HepG2 (cell line): Measurements from ENCODE around the gene SMARCA4. TPM values are rescaled to one million over a fixed set of nuclear protein-coding genes. Genes with fewer than 3 reads are reported as not detected.
A peak's percentile ranks its signal among the peaks of the same experiment; 100 is the strongest.

Experiments
- ATAC-seq: fragments of 200-7000 bp; cut with Tn5 transposase; 3 replicates; pipeline ENCODE4 v1.9.1; 2020; ENCODE audit warnings: mild to moderate bottlenecking, moderate library complexity
- BruUV-seq: library from RNA; stranded (reverse); fragments of 400-500 nt; replicated peaks from 2 replicates; lab custom pipeline; 2021; lab: Mats Ljungman, UMichigan
- CTCF ChIA-PET: fragments of 300-600 bp; formaldehyde crosslinking; extraction: SDS; loops from one replicate; lab custom pipeline; 2021; ENCODE audit warnings: low total read pairs, inconsistent platforms, low intra/inter-chr PET ratio; lab: Yijun Ruan, JAX
- POLR2A ChIA-PET: fragments of 350-600 bp; sonication (Branson Sonifier 250); formaldehyde crosslinking; loops from one replicate; lab custom pipeline; 2020; ENCODE audit warnings: antibody characterized with exemption, inconsistent platforms; lab: Yijun Ruan, JAX
- DNase-seq: peaks from one replicate; pipeline ENCODE4 v3.0.0-alpha.2; 2015; ENCODE audit warnings: low spot score
- FAIRE-seq: peaks from 3 replicates; lab custom pipeline; 2011; peaks lifted over from hg19 to GRCh38; lab: Jason Lieb, UNC
- H2AFZ ChIP-seq: one replicate; pipeline ENCODE4 v1.6.1; 2011; ENCODE audit warnings: low read length, inconsistent platforms
- H3K27ac ChIP-seq: fragments of 300-600 bp; 3 replicates; pipeline ENCODE4 v1.8.0; 2011; ENCODE audit warnings: mixed run types, mild to moderate bottlenecking, mixed read lengths, low read length, inconsistent platforms; ENCODE audit not compliant: insufficient read depth; ENCODE audit errors: extremely low read length
- H3K27me3 ChIP-seq, 2 experiments: fragments of 200-600 bp in 1 of 2; 2 replicates in 1 of 2; 3 replicates in 1 of 2; pipeline versions ENCODE4 v1.6.0 to v1.8.0; 2011; ENCODE audit warnings: low read length in 2 of 2, mild to moderate bottlenecking in 2 of 2, moderate library complexity in 2 of 2, inconsistent platforms in 1 of 2; ENCODE audit not compliant: insufficient read depth in 2 of 2, control insufficient read depth in 1 of 2
- H3K36me3 ChIP-seq, 2 experiments: fragments of 200-600 bp in 1 of 2; replicated peaks in 1 of 2; 2 replicates in 1 of 2; 3 replicates in 1 of 2; pipeline versions ENCODE4 v1.5.1 to v1.8.0; 2011; ENCODE audit warnings: low read length in 2 of 2, inconsistent platforms in 1 of 2; ENCODE audit not compliant: insufficient read depth in 2 of 2, control insufficient read depth in 1 of 2
- H3K4me1 ChIP-seq: 2 replicates; pipeline ENCODE4 v1.5.1; 2012; ENCODE audit warnings: low read length, inconsistent platforms; ENCODE audit not compliant: insufficient read depth
- H3K4me2 ChIP-seq: 2 replicates; pipeline ENCODE4 v1.6.0; 2011; ENCODE audit warnings: low read depth, low read length, inconsistent platforms
- H3K4me3 ChIP-seq, 3 experiments: fragments of 200-600 bp in 1 of 3; sonication (generic), shearing (Covaris generic) in 1 of 3; replicated peaks in 1 of 3; 2 replicates each; pipeline ENCODE4 v1.5.1; 2011 to 2016; ENCODE audit warnings: low read length in 3 of 3, inconsistent platforms in 2 of 3, low read depth in 2 of 3, mild to moderate bottlenecking in 2 of 3, control low read depth in 1 of 3, mixed read lengths in 1 of 3; ENCODE audit not compliant: insufficient read depth in 1 of 3
- H3K79me2 ChIP-seq: one replicate; pipeline ENCODE4 v1.6.1; 2011; ENCODE audit warnings: low read length, inconsistent platforms; ENCODE audit not compliant: insufficient read depth
- H3K9ac ChIP-seq: 2 replicates; pipeline ENCODE4 v1.6.0; 2011; ENCODE audit warnings: mild to moderate bottlenecking, low read depth, low read length, inconsistent platforms; ENCODE audit not compliant: insufficient read depth
- H3K9me3 ChIP-seq: 2 replicates; pipeline ENCODE4 v1.5.1; 2012; ENCODE audit warnings: mild to moderate bottlenecking, low read length
- H4K20me1 ChIP-seq: 2 replicates; pipeline ENCODE4 v1.6.0; 2011; ENCODE audit warnings: inconsistent platforms, mild to moderate bottlenecking, low read length, moderate library complexity; ENCODE audit not compliant: insufficient read depth
- ATF4 ChIP-seq, 2 experiments: fragments of 450-650 bp in 1 of 2; sonication (generic) in 1 of 2; formaldehyde crosslinking; IDR thresholded peaks; 2 replicates each; pipeline versions ENCODE4 v1.5.0 to v1.8.0; 2020 to 2022; ENCODE audit warnings: mild to moderate bottlenecking in 1 of 2, missing genetic modification reagents in 1 of 2
- DNMT3B ChIP-seq: conservative IDR thresholded peaks from 2 replicates; pipeline ENCODE4 v1.6.1; 2016; ENCODE audit warnings: missing biosample characterization, control low read depth
- NCOR1 ChIP-seq: fragments of 200-600 bp; sonication (generic); IDR thresholded peaks from 2 replicates; pipeline ENCODE4 v1.7.0; 2017; ENCODE audit warnings: antibody characterized with exemption, low read length, borderline replicate concordance
- SP140L ChIP-seq: sonication (generic); formaldehyde crosslinking; IDR thresholded peaks from 2 replicates; pipeline ENCODE4 v1.4.0; 2020; ENCODE audit warnings: missing genetic modification reagents, borderline replicate concordance
- ZNF18 ChIP-seq: sonication (generic); formaldehyde crosslinking; IDR thresholded peaks from 2 replicates; pipeline ENCODE4 v1.8.0; 2022; ENCODE audit warnings: mild to moderate bottlenecking, missing genetic modification reagents; ENCODE audit not compliant: insufficient replicate concordance
- ZNF75D ChIP-seq: sonication (generic); formaldehyde crosslinking; IDR thresholded peaks from 2 replicates; pipeline ENCODE4 v1.8.1; 2023; ENCODE audit warnings: missing genetic modification reagents, mild to moderate bottlenecking, borderline replicate concordance
- WGBS: methylation state at CpG from one replicate; pipeline ENCODE4 v1.1.6; 2017; ENCODE audit warnings: low lambda C conversion rate; 5-methylcytosine and 5-hydroxymethylcytosine counted together
- in situ Hi-C: cut with HindIII; loops from 2 replicates; pipeline ENCODE4 v1.10.0; 2017; ENCODE audit warnings: low pct_unique_long_range_greater_than_20kb; ENCODE audit not compliant: extremely low pct_ligation_motif_present
- intact Hi-C: fragments of 100-400 bp; cut with micrococcal nuclease; formaldehyde crosslinking; loops from one replicate; pipeline ENCODE4 v1.10.0; 2022; ENCODE audit not compliant: unreplicated experiment
- polyA plus RNA-seq, 8 experiments: library from polyadenylated mRNA; depleted of rRNA in 3 of 8; stranded (reverse) in 7 of 8; unstranded in 1 of 8; fragments of >200 nt; fragmentation: Illumina TruSeq in 4 of 8; extraction: Trizol in 4 of 8; gene quantifications; 2 replicates each; pipeline versions ENCODE4 v1.2.1 to v1.2.3, GENCODE V29; 2011 to 2016; ENCODE audit warnings: low read depth in 4 of 8, missing spikeins in 1 of 8, mixed read lengths in 1 of 8; ENCODE audit not compliant: insufficient read depth in 1 of 8
- total RNA-seq, 5 experiments: library from RNA; depleted of rRNA; stranded (reverse); fragments of >200 nt; fragmentation: Illumina TruSeq; extraction: Trizol; gene quantifications; 2 replicates each; pipeline ENCODE4 v1.2.3, GENCODE V29; 2016; ENCODE audit warnings: low read depth in 1 of 5

Gene SMARCA4
- total and polyA plus RNA-seq, 2 of the 13 experiments (the other 11 are each of a cell fraction or from before 2014, with no cell fraction given): 25.4 to 45.9 TPM

GRCh38 chr19:10998045-10998533, 37.3 kb downstream of the SMARCA4 start (continued):
- TF ChIP-seq ATF4 (CRISPR knock-in tag; IDR thresholded peaks at IDR 0.05) (no peak), NCOR1 (peak; percentile 64; the same call in 1 of the 2 replicates), SP140L (CRISPR knock-in tag) (no peak), ZNF75D (CRISPR knock-in tag) (no peak), DNMT3B (CRISPR knock-in tag) (no peak)

- intact Hi-C loops: no loop called here
- H3K27ac ChIP-seq: peak overlapping the region; percentile 52
- peaks cover 32 to 65% of the 10 kb centered on the region in 2 experiments for H3K36me3 ChIP-seq
Observed at GRCh38 chr19:10998666-10999065, 37.8 kb downstream of the SMARCA4 start.

More at GRCh38 chr19:10998666-10999065, 37.8 kb downstream of the SMARCA4 start:
- Histone ChIP-seq H3K79me2 (no peaks in the 10 kb centered on the region), H3K4me3 (no peak overlapping the region), H3K9ac (no peak overlapping the region), H3K27me3 (no peaks in the 10 kb centered on the region), H4K20me1 (no peaks in the 10 kb centered on the region), H3K4me1 (peaks cover 17% of the 10 kb centered on the region), H3K4me2 (no peak overlapping the region), H3K9me3 (no peaks in the 10 kb centered on the region), H2AFZ (no peak overlapping the region)
- BruUV-seq: no TSS peak
- ATAC-seq (no peak), DNase-seq (no peak), FAIRE-seq (no peak)
- no peak for TF ChIP-seq ZNF18 (CRISPR knock-in tag)
- 99% methylated on average over 7 of the region's 7 CpGs for WGBS
- CTCF ChIA-PET: no interaction called here
- in situ Hi-C loops: no loop called here
- POLR2A ChIA-PET: no interaction called here
